ENCODE measurements around the gene PDE10A. TPM values are rescaled to one million over a fixed set of nuclear protein-coding genes. Genes with fewer than 3 reads are reported as not detected.

The PDE10A gene
- total RNA-seq, 1 donor from 2014 or later: 6.9 TPM

DNA sequence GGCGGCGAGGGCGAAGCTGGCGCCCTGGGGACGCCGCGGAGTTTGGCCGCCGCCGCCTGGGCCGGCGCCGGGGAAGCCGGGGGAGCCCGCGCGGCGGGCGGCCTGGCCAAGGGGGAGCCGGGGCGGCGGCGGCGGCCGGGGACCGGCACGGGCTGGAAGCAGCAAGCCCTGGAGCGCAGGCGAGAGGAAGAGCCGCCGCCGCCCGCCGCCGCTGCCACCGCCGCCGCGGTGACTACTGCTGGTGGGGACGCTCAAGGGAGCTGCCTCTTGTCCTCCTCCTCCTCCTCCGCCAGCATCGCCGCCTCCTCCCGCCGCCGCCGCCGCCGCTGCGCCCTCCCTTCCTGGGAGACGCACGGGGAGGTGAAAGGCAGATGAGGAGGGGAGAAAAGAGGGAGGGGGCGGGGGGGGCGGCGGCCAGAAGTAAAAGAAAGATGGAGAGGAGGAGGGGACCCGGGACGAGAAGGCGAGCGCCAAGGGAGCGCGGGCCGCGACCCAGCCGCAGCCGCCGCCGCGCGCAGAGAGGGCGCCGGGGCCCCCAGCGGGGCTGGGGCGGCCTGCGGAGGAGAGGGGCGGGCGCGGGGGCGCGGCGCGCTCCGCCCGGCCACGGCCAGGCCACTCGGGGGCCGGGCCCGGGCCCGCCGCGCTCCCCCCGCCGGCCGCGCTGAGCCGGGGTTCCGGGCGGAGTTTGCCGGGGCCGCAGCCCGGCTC lies 846 bp downstream of the PDE10A start:
- H3K4me3 ChIP-seq (ENCODE audit: low read depth, low read length): peak overlapping the region; percentile 94
- TF ChIP-seq, protein P1, sequence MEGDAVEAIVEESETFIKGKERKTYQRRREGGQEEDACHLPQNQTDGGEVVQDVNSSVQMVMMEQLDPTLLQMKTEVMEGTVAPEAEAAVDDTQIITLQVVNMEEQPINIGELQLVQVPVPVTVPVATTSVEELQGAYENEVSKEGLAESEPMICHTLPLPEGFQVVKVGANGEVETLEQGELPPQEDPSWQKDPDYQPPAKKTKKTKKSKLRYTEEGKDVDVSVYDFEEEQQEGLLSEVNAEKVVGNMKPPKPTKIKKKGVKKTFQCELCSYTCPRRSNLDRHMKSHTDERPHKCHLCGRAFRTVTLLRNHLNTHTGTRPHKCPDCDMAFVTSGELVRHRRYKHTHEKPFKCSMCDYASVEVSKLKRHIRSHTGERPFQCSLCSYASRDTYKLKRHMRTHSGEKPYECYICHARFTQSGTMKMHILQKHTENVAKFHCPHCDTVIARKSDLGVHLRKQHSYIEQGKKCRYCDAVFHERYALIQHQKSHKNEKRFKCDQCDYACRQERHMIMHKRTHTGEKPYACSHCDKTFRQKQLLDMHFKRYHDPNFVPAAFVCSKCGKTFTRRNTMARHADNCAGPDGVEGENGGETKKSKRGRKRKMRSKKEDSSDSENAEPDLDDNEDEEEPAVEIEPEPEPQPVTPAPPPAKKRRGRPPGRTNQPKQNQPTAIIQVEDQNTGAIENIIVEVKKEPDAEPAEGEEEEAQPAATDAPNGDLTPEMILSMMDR (conservative IDR thresholded peaks at IDR 0.05; ENCODE audit: low read depth, low read length): no peak
- DNase-seq (ENCODE audit: low read depth): no peak

DNA sequence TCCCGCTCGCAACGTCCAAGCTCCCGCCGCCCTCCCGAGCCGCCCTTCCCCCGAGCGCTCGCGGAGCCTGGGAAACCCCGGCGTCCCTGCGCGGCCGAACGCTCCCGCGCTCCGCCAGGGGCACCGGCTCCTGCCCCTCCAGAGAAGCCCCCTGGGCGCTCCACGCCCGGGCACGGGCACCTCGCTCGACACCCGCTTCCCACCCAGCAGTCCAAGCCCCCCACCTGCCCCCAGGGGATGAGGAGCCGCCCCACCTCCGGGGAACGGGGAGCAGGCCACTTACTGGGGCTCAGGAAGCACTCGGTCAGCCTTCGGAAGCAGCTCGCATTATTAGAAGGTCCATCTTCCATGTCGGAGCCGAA lies 1.4 kb downstream of the PDE10A start:
- TF ChIP-seq, protein P1 (conservative IDR thresholded peaks at IDR 0.05; ENCODE audit: low read depth, low read length): no peak
- peak overlapping the region; percentile 94 for H3K4me3 ChIP-seq (ENCODE audit: low read depth, low read length)
- DNase-seq (ENCODE audit: low read depth): no peak

DNA sequence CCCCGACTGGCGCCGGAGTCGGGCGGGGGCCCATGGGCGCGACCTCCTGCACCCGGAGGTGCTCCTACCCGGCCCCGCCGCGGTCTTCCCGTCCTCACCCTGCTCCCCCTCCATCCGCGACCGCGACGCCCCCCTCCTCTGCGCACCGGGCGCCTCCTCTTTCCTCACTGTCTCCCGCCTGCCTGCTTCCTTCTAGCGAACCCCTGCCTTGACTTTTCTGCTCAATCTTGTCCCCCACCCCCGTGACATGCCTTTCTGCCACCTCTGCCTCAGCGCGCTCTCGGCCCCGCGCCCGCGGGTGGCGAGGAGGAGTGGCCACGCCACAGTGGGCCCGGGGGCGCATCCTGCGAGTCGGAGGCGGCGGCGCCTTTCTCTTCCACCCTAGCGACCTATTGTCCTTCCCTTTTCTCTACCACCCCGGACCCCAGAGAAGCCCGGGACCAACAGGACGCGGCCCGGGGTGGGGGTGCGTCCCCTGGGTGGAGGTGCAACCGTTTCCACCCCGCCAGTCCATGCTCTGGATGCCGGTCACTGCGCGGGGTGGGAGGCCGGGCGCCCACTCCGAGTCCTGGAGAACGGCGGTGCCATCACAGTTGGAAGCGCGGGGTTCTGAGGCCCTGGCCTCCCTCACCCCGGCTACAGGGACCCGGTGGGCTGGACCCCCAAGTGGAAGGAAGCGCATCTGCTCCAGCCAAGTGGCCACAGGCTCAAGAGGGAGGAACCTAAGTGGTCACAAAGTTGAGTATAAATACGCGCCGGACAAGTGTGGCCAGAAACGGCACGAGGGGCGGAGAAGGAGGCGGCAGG lies 2.0 kb downstream of the PDE10A start:
- DNase-seq (ENCODE audit: low read depth): no peak
- TF ChIP-seq, protein P1 (conservative IDR thresholded peaks at IDR 0.05; ENCODE audit: low read depth, low read length): no peak

DNA sequence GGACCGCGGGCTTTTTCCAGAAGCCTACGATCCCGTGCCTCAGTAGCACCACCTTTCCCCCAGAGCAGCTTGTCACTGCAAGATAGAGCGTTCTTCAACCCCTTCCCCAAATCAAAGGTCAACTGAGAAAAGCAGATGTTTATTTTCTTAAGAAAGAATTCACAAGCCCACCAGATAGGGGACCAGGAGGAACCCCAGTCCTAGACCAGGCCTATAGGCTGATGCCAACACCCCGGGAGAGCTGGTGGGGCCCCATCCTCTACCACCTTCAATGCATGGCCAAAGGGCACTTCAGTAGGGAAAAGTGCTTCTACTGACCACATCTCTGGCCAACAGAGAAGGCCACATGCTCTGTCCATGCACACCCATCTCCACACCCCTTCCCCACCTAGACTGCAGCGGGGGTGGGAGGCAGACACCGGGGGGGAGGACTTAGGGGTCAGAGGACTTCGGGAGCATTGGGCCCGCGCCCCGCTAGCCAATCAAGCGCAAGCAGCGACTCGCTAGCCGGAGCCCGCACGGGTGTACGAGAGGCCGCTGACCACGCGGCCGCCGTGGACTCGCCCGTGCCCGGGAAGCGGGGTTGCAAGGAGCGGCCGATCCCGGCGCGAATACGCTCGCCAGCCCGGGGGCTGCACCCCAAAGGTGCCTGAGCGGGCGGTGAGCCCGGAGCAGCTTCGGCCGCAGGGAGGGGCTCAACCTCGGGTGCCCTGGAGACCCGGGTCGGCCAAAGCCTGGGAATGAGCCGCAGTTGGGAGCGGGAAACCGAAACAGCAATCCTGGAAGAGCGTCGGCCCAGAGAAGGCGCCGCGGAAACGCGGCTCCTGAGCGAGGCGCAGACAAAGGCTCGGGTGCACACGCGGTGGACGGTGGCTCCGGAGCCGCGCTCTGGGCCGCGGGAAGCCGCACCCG lies 2.8 kb downstream of the PDE10A start:
- H3K4me3 ChIP-seq (ENCODE audit: low read depth, low read length): peak overlapping the region; percentile 94
- TF ChIP-seq, protein P1 (conservative IDR thresholded peaks at IDR 0.05; ENCODE audit: low read depth, low read length): no peak
- no peak for DNase-seq (ENCODE audit: low read depth)

More for the DNA sequence above, 2.0 kb downstream of the PDE10A start:
- peak overlapping the region; percentile 94 for H3K4me3 ChIP-seq (ENCODE audit: low read depth, low read length)

DNA sequence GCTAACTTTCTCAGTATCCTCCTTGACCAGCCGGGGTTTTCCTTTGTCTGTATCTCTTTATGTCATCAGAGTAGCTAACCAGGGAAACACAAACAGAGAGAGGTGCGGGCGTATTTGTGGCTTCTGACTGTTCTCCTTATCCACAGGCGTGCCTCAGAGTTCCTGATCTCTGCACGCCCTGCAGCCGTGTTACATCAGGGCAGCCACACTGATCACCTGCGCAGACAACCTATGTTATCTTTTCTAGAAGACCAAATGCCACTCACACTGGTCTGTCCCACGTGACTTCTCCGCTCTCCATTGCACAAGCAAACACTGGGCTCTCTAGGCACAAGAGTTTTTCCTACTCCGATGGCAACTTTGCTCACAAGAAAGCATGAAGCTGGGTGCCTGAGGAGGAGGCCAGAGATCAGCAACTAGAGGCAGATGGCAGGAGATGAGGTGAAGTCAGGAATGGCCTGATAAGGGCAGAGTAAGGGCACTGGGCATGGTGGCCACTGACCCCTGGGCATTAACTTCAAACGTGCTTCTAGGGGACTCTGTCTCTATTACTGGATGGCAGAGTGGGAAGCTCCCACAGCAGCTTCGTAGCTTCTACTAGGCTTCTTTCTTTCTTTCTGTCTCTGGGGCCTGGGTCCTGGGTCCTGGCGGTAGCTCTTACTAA lies 4.5 kb downstream of the PDE10A start:
- TF ChIP-seq, protein P1 (conservative IDR thresholded peaks at IDR 0.05; ENCODE audit: low read depth, low read length): no peak
- DNase-seq (ENCODE audit: low read depth): no peak
- H3K4me3 ChIP-seq (ENCODE audit: low read depth, low read length): no peak overlapping the region

DNA sequence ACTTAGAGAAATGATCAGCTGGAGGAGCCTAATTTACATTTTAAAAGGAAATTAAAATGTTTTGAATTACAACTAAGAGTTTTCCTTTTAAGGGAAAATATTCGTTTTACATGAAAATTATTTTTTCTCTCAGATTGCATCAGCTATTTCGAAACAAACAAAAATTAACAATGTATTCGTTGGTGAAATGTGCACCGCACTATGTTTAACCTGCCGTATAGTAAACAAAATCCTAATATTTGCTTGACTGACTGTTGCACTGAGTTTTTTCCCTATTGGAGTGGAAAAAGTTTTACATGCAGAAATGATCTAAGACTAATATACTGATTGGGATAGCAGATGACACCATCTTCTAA lies 5.7 kb downstream of the PDE10A start:
- TF ChIP-seq, protein P1 (conservative IDR thresholded peaks at IDR 0.05; ENCODE audit: low read depth, low read length): no peak
- DNase-seq (ENCODE audit: low read depth): no peak
- no peak overlapping the region for H3K4me3 ChIP-seq (ENCODE audit: low read depth, low read length)

Measured in epithelial cell of proximal tubule (primary cell).